ENCODE data around the gene TOMM34.

TOMM34 gene

DNA sequence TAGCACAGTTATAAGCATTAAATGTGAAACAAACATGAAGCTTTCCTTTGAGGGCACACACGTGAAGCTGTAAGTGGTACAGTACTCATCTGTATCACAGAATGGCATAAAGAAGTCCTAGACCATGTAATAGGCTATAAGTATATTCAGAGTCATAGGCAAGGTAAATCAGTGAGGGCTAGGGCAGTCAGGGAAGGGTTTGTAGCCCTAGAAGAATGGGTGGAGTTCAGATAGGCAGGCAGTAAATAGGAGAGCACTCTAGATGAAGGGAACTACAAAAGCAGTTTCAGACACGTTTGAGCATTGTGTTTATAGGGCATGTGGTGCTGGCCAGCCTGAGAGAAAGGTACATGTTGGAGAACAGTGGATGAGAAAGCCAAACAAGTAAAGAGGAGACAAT, 65.2 kb downstream of the TOMM34 start:
- Histone ChIP-seq H3K27me3 (ENCODE audit: insufficient read depth, low read length) (no peaks in the 10 kb centered on the region), H3K4me3 (ENCODE audit: low read depth, low read length, poor library complexity, severe bottlenecking) (no peak overlapping the region), H3K27ac (ENCODE audit: low read depth, low read length, poor library complexity, severe bottlenecking) (no peak overlapping the region), H3K9me2 (ENCODE audit: low read depth, low read length) (no peaks in the 10 kb centered on the region), H3K36me3 (ENCODE audit: insufficient read depth, low read length) (peaks cover 64% of the 10 kb centered on the region), H3K4me2 (ENCODE audit: low read length) (no peak overlapping the region), H3F3A (ENCODE audit: insufficient read depth, low read length) (no peaks in the 10 kb centered on the region), H3K4me1 (ENCODE audit: insufficient read depth, low read length, severe bottlenecking) (peaks cover 15% of the 10 kb centered on the region), H3K79me2 (ENCODE audit: insufficient read depth, low read length) (peaks cover 99% of the 10 kb centered on the region), H4K20me1 (ENCODE audit: insufficient read depth, low read length) (peaks cover 10% of the 10 kb centered on the region; the same call in 1 of the 2 replicates), H3K9me3 (ENCODE audit: low read length) (no peaks in the 10 kb centered on the region), H2AFZ (ENCODE audit: low read length) (no peak overlapping the region), H3K9ac (ENCODE audit: low read length) (no peak overlapping the region)
- TF ChIP-seq EZH2 (IDR thresholded peaks at IDR 0.05; ENCODE audit: borderline replicate concordance, low read length): no peak
